ENCODE data around the gene CREBBP.
A peak's percentile ranks its signal among the peaks of the same experiment; 100 is the strongest.

Gene CREBBP

DNA sequence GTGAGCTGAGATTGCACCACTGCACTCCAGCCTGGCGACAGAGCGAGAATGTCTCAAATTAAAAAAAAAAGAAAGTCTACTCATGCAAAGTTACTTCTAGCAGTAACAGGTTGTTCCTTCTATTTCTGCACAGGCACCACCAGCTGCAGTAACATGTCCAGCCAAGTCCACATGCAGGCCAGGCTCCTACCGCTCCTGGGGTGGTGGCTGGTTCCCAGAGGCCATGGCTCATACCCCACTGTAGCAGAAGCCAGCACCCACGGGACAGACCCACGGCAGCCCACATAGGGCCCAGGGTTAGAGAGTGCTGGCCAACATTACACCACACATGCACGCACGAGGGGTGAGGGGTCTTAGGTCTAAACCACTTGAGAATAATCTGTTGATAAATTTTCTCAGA is 136.5 kb downstream of the CREBBP start:
- Mint-ChIP-seq H3K9me3 (no peaks in the 10 kb centered on the region), H3K36me3 (peaks cover 68% of the 10 kb centered on the region), H3K4me3 (no peak overlapping the region), H3K27me3 (no peaks in the 10 kb centered on the region), H3K27ac (no peak overlapping the region), H3K4me1 (no peaks in the 10 kb centered on the region)
- no peak for ATAC-seq

GRCh38 chr16:3740934-3741333 is 139.6 kb downstream of the CREBBP start:
- no peak overlapping the region for H3K4me3 Mint-ChIP-seq
- no peak for ATAC-seq
- no peaks in the 10 kb centered on the region for H3K9me3 Mint-ChIP-seq
- H3K27ac Mint-ChIP-seq = no peak overlapping the region
- H3K4me1 Mint-ChIP-seq = no peaks in the 10 kb centered on the region
- no peaks in the 10 kb centered on the region for H3K27me3 Mint-ChIP-seq
- peaks cover 75% of the 10 kb centered on the region for H3K36me3 Mint-ChIP-seq

DNA sequence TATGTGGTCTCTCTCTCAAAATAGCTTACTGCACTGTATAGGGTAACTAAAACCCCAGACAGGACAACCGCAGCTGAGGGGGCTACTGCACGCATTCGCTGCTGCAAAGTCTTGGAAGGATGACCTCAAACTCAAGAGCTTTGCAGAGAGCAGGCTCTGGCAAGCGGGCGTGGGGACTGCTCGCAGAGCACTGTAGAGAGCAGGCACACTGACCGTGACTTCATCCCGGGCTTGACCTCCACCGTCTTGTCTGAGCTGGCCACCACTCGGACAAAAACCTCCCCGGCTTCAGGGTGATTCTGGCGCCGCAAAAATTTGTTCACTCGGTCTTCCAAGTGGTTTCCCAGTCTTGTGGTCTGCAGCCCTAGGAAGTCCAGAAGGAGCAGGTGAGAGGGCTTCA is 140.3 kb downstream of the CREBBP start:
- no peak overlapping the region for H3K4me3 Mint-ChIP-seq

DNA sequence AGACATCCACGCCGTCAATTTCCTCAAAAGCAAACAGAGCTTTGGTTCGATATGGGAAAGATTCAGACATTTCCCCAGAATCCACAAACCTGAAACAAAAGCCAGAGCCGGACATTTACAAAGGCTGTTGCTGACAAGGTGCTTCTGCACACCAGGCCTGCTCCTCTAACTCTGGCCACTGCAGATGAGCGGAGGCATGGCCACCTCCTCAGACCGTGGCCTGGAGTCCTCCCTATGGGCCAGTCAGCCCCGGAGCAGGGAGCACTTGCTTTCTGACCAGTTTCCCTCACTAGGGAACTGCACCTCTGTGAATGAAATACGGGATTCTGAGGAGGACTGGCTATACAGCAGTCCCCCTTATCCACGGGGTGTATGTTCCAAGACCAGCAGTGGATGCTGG is 140.9 kb downstream of the CREBBP start:
- Mint-ChIP-seq H3K27ac (no peak overlapping the region), H3K27me3 (no peaks in the 10 kb centered on the region), H3K4me1 (no peaks in the 10 kb centered on the region), H3K9me3 (no peaks in the 10 kb centered on the region), H3K36me3 (peaks cover 76% of the 10 kb centered on the region), H3K4me3 (no peak overlapping the region)
- ATAC-seq = no peak

More for the DNA sequence above, 140.3 kb downstream of the CREBBP start:
- Mint-ChIP-seq H3K9me3 (no peaks in the 10 kb centered on the region), H3K27me3 (no peaks in the 10 kb centered on the region), H3K27ac (no peak overlapping the region), H3K36me3 (peaks cover 76% of the 10 kb centered on the region), H3K4me1 (no peaks in the 10 kb centered on the region)
- no peak for ATAC-seq

GRCh38 chr16:3738541-3738940 is 142.0 kb downstream of the CREBBP start:
- H3K27ac Mint-ChIP-seq = no peak overlapping the region
- no peak for ATAC-seq
- no peaks in the 10 kb centered on the region for H3K27me3 Mint-ChIP-seq
- H3K4me3 Mint-ChIP-seq = no peak overlapping the region
- no peaks in the 10 kb centered on the region for H3K9me3 Mint-ChIP-seq
- no peaks in the 10 kb centered on the region for H3K4me1 Mint-ChIP-seq
- peaks cover 81% of the 10 kb centered on the region for H3K36me3 Mint-ChIP-seq

DNA sequence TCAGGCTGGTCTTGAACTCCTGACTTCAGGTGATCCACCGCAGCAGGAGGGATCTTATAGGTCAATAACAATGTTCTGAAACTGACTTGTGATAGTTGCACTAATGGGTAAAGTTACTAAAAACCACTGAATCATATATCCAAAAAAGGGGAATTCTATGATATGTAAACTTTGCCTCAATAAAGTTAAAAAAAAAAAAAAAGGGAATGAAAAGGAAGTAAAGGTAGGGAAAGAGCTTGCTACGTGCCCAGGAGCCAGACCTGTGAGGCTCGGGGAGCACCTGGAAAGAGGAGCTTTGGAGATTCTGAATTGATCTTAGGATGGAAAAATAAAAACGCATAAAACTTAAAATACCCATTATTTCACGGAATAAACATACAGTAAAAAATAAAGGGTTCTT is 142.4 kb downstream of the CREBBP start:
- peaks cover 83% of the 10 kb centered on the region for H3K36me3 Mint-ChIP-seq
- no peak overlapping the region for H3K4me3 Mint-ChIP-seq
- no peak for ATAC-seq
- no peaks in the 10 kb centered on the region for H3K4me1 Mint-ChIP-seq
- no peaks in the 10 kb centered on the region for H3K9me3 Mint-ChIP-seq
- no peaks in the 10 kb centered on the region for H3K27me3 Mint-ChIP-seq
- no peak overlapping the region for H3K27ac Mint-ChIP-seq

DNA sequence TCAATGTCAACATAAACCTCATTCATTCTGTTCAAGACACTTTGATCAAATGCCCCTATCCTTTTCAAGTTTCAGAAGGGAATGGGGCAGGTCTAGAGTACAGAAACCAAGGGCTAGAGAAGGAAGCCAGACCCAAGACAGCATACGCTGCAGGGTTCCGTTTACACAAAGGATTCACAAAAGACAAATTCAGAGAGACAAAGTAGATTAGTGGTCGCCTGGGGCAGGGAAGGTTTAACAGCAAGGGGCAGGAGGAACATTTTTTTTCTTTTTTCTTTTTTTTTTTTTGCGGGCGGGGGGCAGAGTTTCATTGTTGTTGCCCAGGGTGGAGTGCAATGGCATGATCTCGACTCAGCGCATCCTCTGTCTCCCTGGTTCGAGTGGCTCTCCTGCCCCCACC is 143.3 kb downstream of the CREBBP start:
- Mint-ChIP-seq H3K9me3 (no peaks in the 10 kb centered on the region), H3K36me3 (peaks cover 83% of the 10 kb centered on the region), H3K27me3 (no peaks in the 10 kb centered on the region), H3K4me3 (no peak overlapping the region), H3K27ac (no peak overlapping the region), H3K4me1 (no peaks in the 10 kb centered on the region)
- no peak for ATAC-seq

DNA sequence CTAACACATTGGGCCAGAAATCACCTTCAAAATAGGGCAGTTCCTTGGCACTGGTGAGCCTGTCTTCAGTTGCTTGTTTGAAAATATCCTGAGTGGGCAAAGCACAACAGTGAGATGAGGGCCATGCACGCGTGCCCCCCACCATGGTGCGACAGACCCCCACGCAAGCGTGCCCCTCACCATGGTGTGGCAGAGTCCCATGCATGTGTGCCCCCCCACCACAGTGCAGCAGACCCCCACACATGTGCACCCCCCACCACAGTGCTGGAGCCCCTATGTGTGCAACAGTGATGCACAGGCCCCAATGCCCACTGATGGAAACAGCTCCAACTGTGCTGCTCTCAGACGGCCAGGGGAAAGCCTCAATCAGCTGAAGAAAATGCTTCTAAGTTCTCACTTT is 144.4 kb downstream of the CREBBP start:
- no peak for ATAC-seq
- Mint-ChIP-seq H3K9me3 (no peaks in the 10 kb centered on the region), H3K4me3 (no peak overlapping the region), H3K4me1 (no peaks in the 10 kb centered on the region), H3K36me3 (peaks cover 87% of the 10 kb centered on the region), H3K27ac (no peak overlapping the region), H3K27me3 (no peaks in the 10 kb centered on the region)

- no peak for ATAC-seq
- H3K27me3 Mint-ChIP-seq = no peaks in the 10 kb centered on the region
- H3K9me3 Mint-ChIP-seq = no peaks in the 10 kb centered on the region
- H3K4me3 Mint-ChIP-seq = no peak overlapping the region
- H3K4me1 Mint-ChIP-seq = no peaks in the 10 kb centered on the region
- H3K36me3 Mint-ChIP-seq = peaks cover 92% of the 10 kb centered on the region
- no peak overlapping the region for H3K27ac Mint-ChIP-seq
Observed at GRCh38 chr16:3735541-3735940, 145.0 kb downstream of the CREBBP start.

DNA sequence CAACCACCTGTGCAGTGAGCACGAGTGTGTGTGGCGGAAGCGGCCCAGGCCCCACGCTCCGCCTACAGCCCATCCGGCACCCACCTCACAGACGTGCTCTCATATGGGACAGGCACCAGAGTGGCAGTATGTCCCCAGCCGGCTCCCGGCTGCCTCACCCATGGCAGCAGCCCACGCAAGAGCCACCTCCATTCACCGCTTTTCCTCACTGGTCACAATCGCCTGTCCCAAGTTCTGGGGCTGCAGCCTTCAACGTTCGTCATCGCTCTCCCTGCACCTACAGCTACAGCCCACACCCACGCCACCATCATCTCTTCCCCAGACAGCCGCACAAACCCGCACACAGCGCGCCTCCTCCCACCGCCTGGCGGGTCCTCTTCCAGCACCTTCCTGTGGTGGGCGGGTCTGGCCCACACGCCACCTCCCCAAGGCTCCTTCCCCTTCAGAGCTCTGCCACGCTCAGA is 145.7 kb downstream of the CREBBP start:
- Mint-ChIP-seq H3K27ac (no peak overlapping the region), H3K4me3 (no peak overlapping the region), H3K4me1 (no peaks in the 10 kb centered on the region), H3K9me3 (no peaks in the 10 kb centered on the region), H3K27me3 (no peaks in the 10 kb centered on the region), H3K36me3 (peaks cover 94% of the 10 kb centered on the region)
- no peak for ATAC-seq

DNA sequence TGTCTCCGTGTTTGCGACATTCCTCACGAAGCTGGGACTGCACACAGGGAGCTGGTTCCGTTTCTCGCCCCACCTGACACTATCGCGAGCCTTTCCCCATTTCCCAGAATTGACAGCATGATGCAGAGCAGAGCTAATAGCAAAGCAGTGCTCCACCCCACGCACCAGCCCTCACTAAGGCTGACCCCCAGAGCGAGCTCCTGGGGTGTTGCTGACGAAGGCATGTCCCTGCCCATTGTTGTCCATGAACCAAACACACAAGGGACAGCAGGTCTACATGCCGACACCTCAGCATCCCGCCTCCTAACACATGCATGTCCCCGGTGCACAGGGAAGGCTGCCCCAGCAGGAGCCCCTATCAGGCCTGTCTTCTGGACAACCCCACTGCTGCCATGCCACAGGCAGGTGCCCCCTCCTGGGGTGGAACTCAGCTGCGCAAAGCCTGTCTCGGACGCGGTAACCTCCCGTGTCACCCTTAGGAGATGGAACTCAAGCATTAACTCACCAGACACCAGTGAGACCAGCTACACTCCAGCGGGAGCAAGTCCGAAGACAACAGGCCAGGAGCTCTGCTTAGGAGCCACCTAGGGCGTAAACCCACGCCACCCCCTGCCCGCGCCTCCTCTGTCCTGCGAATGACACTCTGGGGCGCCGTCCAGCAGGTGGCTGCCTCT is 146.3 kb downstream of the CREBBP start:
- ATAC-seq = no peak
- Mint-ChIP-seq H3K36me3 (peaks cover 94% of the 10 kb centered on the region), H3K27ac (no peak overlapping the region), H3K9me3 (no peaks in the 10 kb centered on the region), H3K4me3 (no peak overlapping the region), H3K27me3 (no peaks in the 10 kb centered on the region), H3K4me1 (no peaks in the 10 kb centered on the region)

- H3K36me3 Mint-ChIP-seq = peaks cover 92% of the 10 kb centered on the region
- no peaks in the 10 kb centered on the region for H3K27me3 Mint-ChIP-seq
- no peak for ATAC-seq
- H3K27ac Mint-ChIP-seq = peak overlapping the region; percentile 10
- H3K4me3 Mint-ChIP-seq = no peak overlapping the region
- no peaks in the 10 kb centered on the region for H3K9me3 Mint-ChIP-seq
- H3K4me1 Mint-ChIP-seq = no peaks in the 10 kb centered on the region
Observed at GRCh38 chr16:3732171-3732570, 148.3 kb downstream of the CREBBP start.

- Mint-ChIP-seq H3K9me3 (no peaks in the 10 kb centered on the region), H3K27ac (peak overlapping the region; percentile 10), H3K36me3 (peaks cover 88% of the 10 kb centered on the region), H3K4me3 (no peak overlapping the region), H3K27me3 (no peaks in the 10 kb centered on the region), H3K4me1 (no peaks in the 10 kb centered on the region)
- ATAC-seq = no peak
Observed at GRCh38 chr16:3731126-3731935, 149.2 kb downstream of the CREBBP start.

DNA sequence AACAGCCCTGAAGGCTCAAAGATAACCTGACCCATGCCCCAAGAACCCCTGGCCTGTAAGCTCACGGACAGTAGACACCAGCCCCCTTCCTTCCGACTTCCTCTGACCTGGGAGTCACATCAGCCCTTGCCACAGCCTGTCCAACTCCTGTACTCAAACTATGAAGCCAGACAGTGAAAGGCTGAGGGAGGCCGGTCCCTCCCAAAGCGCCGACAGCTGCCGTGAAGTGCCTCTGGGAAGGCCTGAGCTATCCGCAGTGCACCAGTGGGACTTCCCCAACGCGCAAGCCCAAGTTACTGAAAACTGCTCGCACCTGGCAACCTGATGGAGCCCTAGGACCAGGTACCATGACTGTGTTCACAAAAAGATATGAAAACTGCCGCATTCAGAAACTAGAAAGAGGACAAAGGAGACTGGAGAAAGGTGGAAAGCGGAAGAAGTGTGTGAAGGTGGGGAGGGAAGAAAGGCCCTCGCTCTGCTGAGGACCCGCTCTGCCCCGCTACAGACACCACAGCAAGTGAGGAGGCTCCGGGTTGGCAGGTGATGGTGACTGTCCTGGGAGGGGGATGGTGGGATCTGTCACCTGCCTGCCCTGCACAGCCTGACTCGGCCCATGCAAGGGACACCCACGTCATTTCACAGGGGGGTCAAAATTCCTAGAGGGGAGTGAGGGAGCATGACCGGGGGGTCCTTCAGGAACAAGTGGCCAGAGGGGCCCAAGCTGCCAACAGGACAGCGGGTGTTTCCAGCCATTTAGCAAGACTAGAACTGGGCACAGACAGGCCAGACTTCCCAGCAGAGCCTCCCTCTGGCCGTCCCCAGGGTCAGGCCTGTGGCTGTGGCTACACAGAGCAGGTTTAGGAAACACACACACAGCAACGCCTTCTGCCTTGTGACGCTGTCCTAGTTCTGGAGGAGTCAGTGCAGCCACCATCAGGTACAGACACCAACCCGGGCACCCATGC is 150.1 kb downstream of the CREBBP start:
- no peak overlapping the region for H3K4me3 Mint-ChIP-seq
- peaks cover 85% of the 10 kb centered on the region for H3K36me3 Mint-ChIP-seq
- ATAC-seq = peak; percentile 6
- H3K27me3 Mint-ChIP-seq = no peaks in the 10 kb centered on the region
- H3K4me1 Mint-ChIP-seq = no peaks in the 10 kb centered on the region
- no peaks in the 10 kb centered on the region for H3K9me3 Mint-ChIP-seq
- H3K27ac Mint-ChIP-seq = no peak overlapping the region

Data from stimulated activated memory B cell treated with anti-CD40 and anti-IgM and Interleukin-4, amounts not matched to agents 10 μg/mL and 1 μg/mL and 100 μg/mL, for 72 hours (primary cell).